ENCODE data around the gene CLCN6.

The CLCN6 gene

GRCh38 chr1:11873395-11874257 is 67.6 kb downstream of the CLCN6 start:
- no peak overlapping the region for H3K27ac Mint-ChIP-seq
- H3K4me1 Mint-ChIP-seq (ENCODE audit: low read depth): no peaks in the 10 kb centered on the region
- peaks cover 24% of the 10 kb centered on the region for H3K27me3 Mint-ChIP-seq
- no peak overlapping the region for H3K4me3 Mint-ChIP-seq
- no peaks in the 10 kb centered on the region for H3K9me3 Mint-ChIP-seq
- intact Hi-C loops (cut with micrococcal nuclease): no loop called here
- H3K36me3 Mint-ChIP-seq (ENCODE audit: low read depth): no peaks in the 10 kb centered on the region

- Mint-ChIP-seq H3K27ac (no peak overlapping the region), H3K36me3 (ENCODE audit: low read depth) (no peaks in the 10 kb centered on the region), H3K9me3 (no peaks in the 10 kb centered on the region), H3K4me3 (no peak overlapping the region), H3K4me1 (ENCODE audit: low read depth) (no peaks in the 10 kb centered on the region), H3K27me3 (peaks cover 23% of the 10 kb centered on the region)
- intact Hi-C loops (cut with micrococcal nuclease): no loop called here
Measured at GRCh38 chr1:11874258-11874562, 68.2 kb downstream of the CLCN6 start.

GRCh38 chr1:11874624-11875023 is 68.6 kb downstream of the CLCN6 start:
- intact Hi-C loops (cut with micrococcal nuclease): no loop called here
- H3K27me3 Mint-ChIP-seq: peaks cover 19% of the 10 kb centered on the region

GRCh38 chr1:11875094-11875493 is 69.1 kb downstream of the CLCN6 start:
- no peaks in the 10 kb centered on the region for H3K36me3 Mint-ChIP-seq (ENCODE audit: low read depth)
- intact Hi-C loops (cut with micrococcal nuclease): no loop called here
- peaks cover 19% of the 10 kb centered on the region for H3K27me3 Mint-ChIP-seq
- no peaks in the 10 kb centered on the region for H3K4me1 Mint-ChIP-seq (ENCODE audit: low read depth)
- no peaks in the 10 kb centered on the region for H3K9me3 Mint-ChIP-seq
- H3K4me3 Mint-ChIP-seq: no peak overlapping the region
- H3K27ac Mint-ChIP-seq: no peak overlapping the region

More at GRCh38 chr1:11874624-11875023, 68.6 kb downstream of the CLCN6 start:
- no peaks in the 10 kb centered on the region for H3K9me3 Mint-ChIP-seq
- H3K4me3 Mint-ChIP-seq: no peak overlapping the region
- H3K27ac Mint-ChIP-seq: no peak overlapping the region
- H3K36me3 Mint-ChIP-seq (ENCODE audit: low read depth): no peaks in the 10 kb centered on the region
- H3K4me1 Mint-ChIP-seq (ENCODE audit: low read depth): no peaks in the 10 kb centered on the region

- Mint-ChIP-seq H3K27ac (no peak overlapping the region), H3K4me3 (no peak overlapping the region), H3K9me3 (no peaks in the 10 kb centered on the region), H3K27me3 (peaks cover 13% of the 10 kb centered on the region), H3K4me1 (ENCODE audit: low read depth) (no peaks in the 10 kb centered on the region), H3K36me3 (ENCODE audit: low read depth) (no peaks in the 10 kb centered on the region)
- intact Hi-C loops (cut with micrococcal nuclease): no loop called here
Measured at GRCh38 chr1:11877074-11877473, 71.1 kb downstream of the CLCN6 start.

GRCh38 chr1:11878081-11878890 is 72.3 kb downstream of the CLCN6 start:
- no peaks in the 10 kb centered on the region for H3K36me3 Mint-ChIP-seq (ENCODE audit: low read depth)
- no peak overlapping the region for H3K4me3 Mint-ChIP-seq
- H3K9me3 Mint-ChIP-seq: no peaks in the 10 kb centered on the region
- peaks cover 9% of the 10 kb centered on the region for H3K27me3 Mint-ChIP-seq
- H3K4me1 Mint-ChIP-seq (ENCODE audit: low read depth): peaks cover 7% of the 10 kb centered on the region
- H3K27ac Mint-ChIP-seq: no peak overlapping the region
- intact Hi-C loops (cut with micrococcal nuclease): no loop called here

GRCh38 chr1:11878891-11879190 is 72.8 kb downstream of the CLCN6 start:
- Mint-ChIP-seq H3K9me3 (no peaks in the 10 kb centered on the region), H3K4me3 (no peak overlapping the region), H3K4me1 (ENCODE audit: low read depth) (peaks cover 9% of the 10 kb centered on the region), H3K27ac (no peak overlapping the region), H3K27me3 (peaks cover 9% of the 10 kb centered on the region), H3K36me3 (ENCODE audit: low read depth) (no peaks in the 10 kb centered on the region)
- intact Hi-C loops (cut with micrococcal nuclease): no loop called here

- H3K27ac Mint-ChIP-seq: no peak overlapping the region
- peaks cover 9% of the 10 kb centered on the region for H3K4me1 Mint-ChIP-seq (ENCODE audit: low read depth)
- H3K36me3 Mint-ChIP-seq (ENCODE audit: low read depth): no peaks in the 10 kb centered on the region
- H3K27me3 Mint-ChIP-seq: peaks cover 9% of the 10 kb centered on the region
- intact Hi-C loops (cut with micrococcal nuclease): no loop called here
- H3K9me3 Mint-ChIP-seq: no peaks in the 10 kb centered on the region
- no peak overlapping the region for H3K4me3 Mint-ChIP-seq
Measured at GRCh38 chr1:11879311-11880180, 73.6 kb downstream of the CLCN6 start.

- H3K27me3 Mint-ChIP-seq: peaks cover 9% of the 10 kb centered on the region
Measured at GRCh38 chr1:11880181-11880575, 74.2 kb downstream of the CLCN6 start.

GRCh38 chr1:11880911-11881748 is 75.1 kb downstream of the CLCN6 start:
- no peaks in the 10 kb centered on the region for H3K36me3 Mint-ChIP-seq (ENCODE audit: low read depth)
- intact Hi-C loops (cut with micrococcal nuclease): no loop called here

More at GRCh38 chr1:11880181-11880575, 74.2 kb downstream of the CLCN6 start:
- Mint-ChIP-seq H3K9me3 (no peaks in the 10 kb centered on the region), H3K27ac (no peak overlapping the region), H3K4me1 (ENCODE audit: low read depth) (peaks cover 9% of the 10 kb centered on the region), H3K4me3 (no peak overlapping the region), H3K36me3 (ENCODE audit: low read depth) (no peaks in the 10 kb centered on the region)
- intact Hi-C loops (cut with micrococcal nuclease): no loop called here

GRCh38 chr1:11881749-11882441 is 75.9 kb downstream of the CLCN6 start:
- Mint-ChIP-seq H3K27ac (no peak overlapping the region), H3K9me3 (no peaks in the 10 kb centered on the region), H3K4me1 (ENCODE audit: low read depth) (peaks cover 9% of the 10 kb centered on the region), H3K36me3 (ENCODE audit: low read depth) (no peaks in the 10 kb centered on the region), H3K4me3 (no peak overlapping the region), H3K27me3 (peaks cover 3% of the 10 kb centered on the region)
- intact Hi-C loops (cut with micrococcal nuclease): no loop called here

More at GRCh38 chr1:11880911-11881748, 75.1 kb downstream of the CLCN6 start:
- H3K9me3 Mint-ChIP-seq: no peaks in the 10 kb centered on the region
- no peak overlapping the region for H3K4me3 Mint-ChIP-seq
- H3K4me1 Mint-ChIP-seq (ENCODE audit: low read depth): peaks cover 9% of the 10 kb centered on the region
- H3K27ac Mint-ChIP-seq: no peak overlapping the region
- H3K27me3 Mint-ChIP-seq: peaks cover 9% of the 10 kb centered on the region

GRCh38 chr1:11882814-11883538 is 77.0 kb downstream of the CLCN6 start:
- Mint-ChIP-seq H3K4me1 (ENCODE audit: low read depth) (peaks cover 9% of the 10 kb centered on the region), H3K9me3 (no peaks in the 10 kb centered on the region), H3K27ac (no peak overlapping the region), H3K4me3 (no peak overlapping the region), H3K36me3 (ENCODE audit: low read depth) (no peaks in the 10 kb centered on the region), H3K27me3 (peaks cover 3% of the 10 kb centered on the region)
- intact Hi-C loops (cut with micrococcal nuclease): no loop called here
